Gastroesophageal sphincter (tissue), 4 donors: ENCODE results near the gene PKP3. TPM values are rescaled to one million over a fixed set of nuclear protein-coding genes. Genes with fewer than 3 reads are reported as not detected.

ENCODE experiments used
- ATAC-seq: fragments of 150-250 bp; one replicate; pipeline ENCODE4 v1.9.1; 2016; ENCODE audit warnings: mild to moderate bottlenecking, moderate library complexity
- H3K27ac ChIP-seq, 4 donors: fragments of 200-600 bp; sonication (generic) in 3 of 4; 1 replicate in 3 of 4; 2 replicates in 1 of 4; pipeline ENCODE4 v1.5.1; 2016 to 2019
- H3K27me3 ChIP-seq: fragments of 200-600 bp; sonication (generic); one replicate; pipeline ENCODE4 v1.5.1; 2019
- H3K36me3 ChIP-seq, 2 donors: fragments of 200-600 bp; sonication (generic); one replicate each; pipeline ENCODE4 v1.5.1; 2019; ENCODE audit warnings: control low read depth in 1 of 2
- H3K4me1 ChIP-seq, 3 donors: fragments of 200-600 bp; sonication (generic); 1 replicate in 2 of 3; 2 replicates in 1 of 3; pipeline ENCODE4 v1.5.1; 2016 to 2019; ENCODE audit warnings: control low read depth in 2 of 3
- H3K4me3 ChIP-seq, 2 donors: fragments of 200-600 bp; sonication (generic); one replicate each; pipeline ENCODE4 v1.5.1; 2019; ENCODE audit warnings: mild to moderate bottlenecking in 1 of 2, moderate library complexity in 1 of 2
- H3K9me3 ChIP-seq, 3 donors: fragments of 200-600 bp; sonication (generic); one replicate each; pipeline ENCODE4 v1.5.1; 2017 to 2019; ENCODE audit warnings: control low read depth in 2 of 3
- CTCF ChIP-seq, 4 experiments: fragments of 200-600 bp in 2 of 4; fragments of 450-650 bp in 2 of 4; sonication (generic) in 1 of 4; IDR thresholded peaks; one replicate each; pipeline ENCODE4 v1.5.1; 2017 to 2019; ENCODE audit warnings: antibody characterized with exemption in 4 of 4, mild to moderate bottlenecking in 2 of 4, moderate library complexity in 2 of 4
- EP300 ChIP-seq: sonication (generic); formaldehyde crosslinking; IDR thresholded peaks from one replicate; pipeline ENCODE4 v1.6.1; 2017; ENCODE audit warnings: antibody characterized with exemption, mild to moderate bottlenecking
- POLR2A ChIP-seq, 2 donors: fragments of 450-650 bp; IDR thresholded peaks; one replicate each; pipeline ENCODE4 v1.6.1; 2017; ENCODE audit warnings: antibody characterized with exemption in 2 of 2, mild to moderate bottlenecking in 2 of 2, moderate library complexity in 1 of 2
- POLR2AphosphoS5 ChIP-seq: sonication (generic); formaldehyde crosslinking; IDR thresholded peaks from one replicate; pipeline ENCODE4 v1.6.1; 2017; ENCODE audit warnings: antibody characterized with exemption
- WGBS, 2 donors: methylation state at CpG; one replicate each; pipeline ENCODE4 v1.1.5; 2018; ENCODE audit warnings: low coverage in 1 of 2; 5-methylcytosine and 5-hydroxymethylcytosine counted together
- total RNA-seq, 4 donors: library from RNA; depleted of rRNA; stranded (reverse); fragments of >200 nt; gene quantifications; one replicate each; pipeline ENCODE4 v1.1.0, GENCODE V29; 2016

Gene PKP3
- total RNA-seq, 4 donors from 2014 or later: 0.67 to 14.3 (median 2.3) TPM

GRCh38 chr11:425301-425700 is 31.3 kb downstream of the PKP3 start:
- H3K4me3 ChIP-seq: no peak overlapping the region
- peaks cover 67% of the 10 kb centered on the region for H3K27me3 ChIP-seq
- 46 to 54% methylated on average over 4 of the region's 4 CpGs for WGBS, 2 donors
- no peaks in the 10 kb centered on the region for H3K36me3 ChIP-seq
- TF ChIP-seq CTCF (IDR thresholded peaks at IDR 0.05): no peak
- no peak for TF ChIP-seq POLR2AphosphoS5
- no peak for TF ChIP-seq POLR2A (IDR thresholded peaks at IDR 0.05)
- TF ChIP-seq EP300: no peak
- peaks cover 0 to 8% (median 0%) of the 10 kb centered on the region in 3 donors for H3K9me3 ChIP-seq
- no peak overlapping the region for H3K27ac ChIP-seq
- no peaks in the 10 kb centered on the region for H3K4me1 ChIP-seq
- ATAC-seq: no peak

GRCh38 chr11:426851-427250 is 32.8 kb downstream of the PKP3 start:
- H3K27ac ChIP-seq: no peak overlapping the region
- no peak for ATAC-seq
- TF ChIP-seq POLR2A (IDR thresholded peaks at IDR 0.05) (no peak), POLR2AphosphoS5 (no peak), CTCF (IDR thresholded peaks at IDR 0.05) (no peak), EP300 (no peak)
- no peaks in the 10 kb centered on the region for H3K36me3 ChIP-seq
- peaks cover 0 to 8% (median 0%) of the 10 kb centered on the region in 3 donors for H3K9me3 ChIP-seq
- WGBS, 2 donors: no CpG with 5 or more reads among the region's 8 CpGs
- no peak overlapping the region for H3K4me3 ChIP-seq
- peaks cover 66% of the 10 kb centered on the region for H3K27me3 ChIP-seq
- H3K4me1 ChIP-seq: no peaks in the 10 kb centered on the region

- no CpG with 5 or more reads among the region's 24 CpGs for WGBS, 2 donors
- Histone ChIP-seq H3K36me3 (no peaks in the 10 kb centered on the region), H3K4me1 (no peaks in the 10 kb centered on the region), H3K9me3 (peaks cover 0 to 8% (median 0%) of the 10 kb centered on the region in 3 donors), H3K4me3 (no peak overlapping the region), H3K27me3 (peaks cover 73% of the 10 kb centered on the region), H3K27ac (no peak overlapping the region)
- ATAC-seq: no peak
- TF ChIP-seq POLR2A (IDR thresholded peaks at IDR 0.05) (no peak), POLR2AphosphoS5 (no peak), EP300 (no peak)
Measured at GRCh38 chr11:428295-428694, 34.3 kb downstream of the PKP3 start.

GRCh38 chr11:429391-429790 is 35.4 kb downstream of the PKP3 start:
- H3K4me3 ChIP-seq: no peak overlapping the region
- no peaks in the 10 kb centered on the region for H3K36me3 ChIP-seq
- no peak overlapping the region for H3K27ac ChIP-seq
- no peak for TF ChIP-seq POLR2A (IDR thresholded peaks at IDR 0.05)
- H3K9me3 ChIP-seq: peaks cover 0 to 8% (median 0%) of the 10 kb centered on the region in 3 donors
- no peak for ATAC-seq
- H3K27me3 ChIP-seq: peaks cover 72% of the 10 kb centered on the region
- no peaks in the 10 kb centered on the region for H3K4me1 ChIP-seq
- 80 to 100% methylated on average over 1 of the region's 27 CpGs for WGBS, 2 donors

GRCh38 chr11:429931-430456 is 36.0 kb downstream of the PKP3 start:
- TF ChIP-seq EP300: no peak
- TF ChIP-seq CTCF (IDR thresholded peaks at IDR 0.05): no peak
- TF ChIP-seq POLR2A (IDR thresholded peaks at IDR 0.05): no peak
- no peak for TF ChIP-seq POLR2AphosphoS5
- no peak for ATAC-seq
- 23% methylated on average over 7 of the region's 25 CpGs; no CpG with 5 or more reads in 1 of the 2 donors for WGBS, 2 donors

GRCh38 chr11:431921-432320 is 37.9 kb downstream of the PKP3 start:
- Histone ChIP-seq H3K27ac (no peak overlapping the region), H3K36me3 (no peaks in the 10 kb centered on the region), H3K27me3 (peaks cover 61% of the 10 kb centered on the region), H3K4me1 (no peaks in the 10 kb centered on the region), H3K4me3 (no peak overlapping the region), H3K9me3 (no peaks in the 10 kb centered on the region)
- 80 to 100% methylated on average over 1 of the region's 13 CpGs for whole genome bisulfite sequencing, 2 donors
- no peak for ATAC-seq
- no peak for TF ChIP-seq POLR2A (IDR thresholded peaks at IDR 0.05)

More at GRCh38 chr11:429931-430456, 36.0 kb downstream of the PKP3 start:
- H3K4me1 ChIP-seq: no peaks in the 10 kb centered on the region
- no peak overlapping the region for H3K27ac ChIP-seq
- peaks cover 0 to 5% (median 0%) of the 10 kb centered on the region in 3 donors for H3K9me3 ChIP-seq
- peaks cover 73% of the 10 kb centered on the region for H3K27me3 ChIP-seq
- H3K4me3 ChIP-seq: no peak overlapping the region
- H3K36me3 ChIP-seq: no peaks in the 10 kb centered on the region
